CD4-positive, alpha-beta memory T cell (primary cell): ENCODE measurements around the gene CD37. TPM values are rescaled to one million over a fixed set of nuclear protein-coding genes. Genes with fewer than 3 reads are reported as not detected.
"Not testable (repeated sequence)": the region's sequence is repeated elsewhere in the genome, so short reads cannot be mapped to it uniquely, and the experiment has no call there.

Experiments used
- CTCF ChIA-PET: fragments of 350-600 bp; sonication (Branson Sonifier 250); formaldehyde crosslinking; loops from one replicate; lab custom pipeline; 2021; ENCODE audit warnings: inconsistent platforms; ENCODE audit not compliant: partially characterized antibody; lab: Charles Lee
- POLR2A ChIA-PET: fragments of 350-600 bp; sonication (Branson Sonifier 250); formaldehyde crosslinking; loops from one replicate; lab custom pipeline; 2021; ENCODE audit not compliant: partially characterized antibody; lab: Charles Lee
- DNase-seq, 5 donors: peaks; one replicate each; pipeline versions ENCODE4 v3.0.0 to v3.0.0-alpha.2; 2020 to 2022; ENCODE audit warnings: mixed read lengths in 1 of 5
- H3K27ac ChIP-seq: one replicate; pipeline ENCODE4 v1.7.0; 2013; ENCODE audit warnings: low read depth, low read length
- H3K27me3 ChIP-seq: 2 replicates; pipeline ENCODE4 v1.7.0; 2013; ENCODE audit warnings: mild to moderate bottlenecking, low read length, moderate library complexity; ENCODE audit not compliant: insufficient read depth
- H3K36me3 ChIP-seq: 2 replicates; pipeline ENCODE4 v1.7.0; 2013; ENCODE audit warnings: mild to moderate bottlenecking, low read length, moderate library complexity; ENCODE audit not compliant: insufficient read depth
- H3K4me1 ChIP-seq: 2 replicates; pipeline ENCODE4 v1.7.0; 2013; ENCODE audit warnings: mild to moderate bottlenecking, low read length, moderate library complexity; ENCODE audit not compliant: insufficient read depth
- H3K4me3 ChIP-seq, 2 donors: one replicate each; pipeline ENCODE4 v1.7.0; 2013; ENCODE audit warnings: low read length in 2 of 2, mild to moderate bottlenecking in 1 of 2
- H3K9me3 ChIP-seq, 2 donors: one replicate each; pipeline ENCODE4 v1.7.0; 2013; ENCODE audit warnings: low read length in 2 of 2, control low read depth in 1 of 2; ENCODE audit not compliant: control insufficient read depth in 1 of 2
- H3K27ac Mint-ChIP-seq, 7 donors: one replicate each; pipeline ENCODE4 v1.8.0; 2020 to 2021; ENCODE audit warnings: mixed read lengths in 7 of 7, mild to moderate bottlenecking in 6 of 7, inconsistent platforms in 3 of 7, moderate library complexity in 3 of 7
- H3K27me3 Mint-ChIP-seq, 2 donors: one replicate each; pipeline ENCODE4 v1.8.0; 2020 to 2021; ENCODE audit warnings: mixed read lengths in 2 of 2
- H3K36me3 Mint-ChIP-seq, 2 donors: one replicate each; pipeline ENCODE4 v1.8.0; 2020 to 2021; ENCODE audit warnings: mixed read lengths in 2 of 2, inconsistent platforms in 1 of 2, mild to moderate bottlenecking in 1 of 2
- H3K4me1 Mint-ChIP-seq, 4 donors: one replicate each; pipeline ENCODE4 v1.8.0; 2020 to 2021; ENCODE audit warnings: mixed read lengths in 4 of 4, mild to moderate bottlenecking in 1 of 4
- H3K4me3 Mint-ChIP-seq, 8 donors: one replicate each; pipeline ENCODE4 v1.8.0; 2020 to 2021; ENCODE audit warnings: mixed read lengths in 8 of 8, mild to moderate bottlenecking in 7 of 8, moderate library complexity in 6 of 8, inconsistent platforms in 3 of 8
- H3K9me3 Mint-ChIP-seq, 8 donors: one replicate each; pipeline ENCODE4 v1.8.0; 2020 to 2021; ENCODE audit warnings: mixed read lengths in 8 of 8, mild to moderate bottlenecking in 5 of 8, inconsistent platforms in 3 of 8, moderate library complexity in 1 of 8
- intact Hi-C: fragments of 100-400 bp; cut with micrococcal nuclease; formaldehyde crosslinking; loops from one replicate; pipeline ENCODE4 v1.15.1; 2023
- polyA plus RNA-seq, 2 donors: library from polyadenylated mRNA; unstranded; fragments of 300-500 nt; fragmentation: Illumina TruSeq; gene quantifications; one replicate each; pipeline ENCODE4 v1.2.3, GENCODE V29; 2021
- total RNA-seq, 2 experiments: library from RNA; stranded (reverse); gene quantifications; one replicate each; pipeline ENCODE4 v1.2.3, GENCODE V29; 2021

CD37 gene
- total and polyA plus RNA-seq, 4 experiments from 2014 or later, result 109 to 347 (median 261) TPM

- no peak for DNase-seq
- peak overlapping the region in 2 of 7 donors; percentile 14 to 16 for H3K27ac Mint-ChIP-seq
- intact Hi-C loops, result loop anchor here (1.0 to 2.0 kb wide), 2 partner anchors 62 to 102 kb away; no protein-coding TSS in a partner anchor
- H3K9me3 Mint-ChIP-seq, result no peaks in the 10 kb centered on the region
- H3K36me3 ChIP-seq, result no peaks in the 10 kb centered on the region
- no peaks in the 10 kb centered on the region for H3K27me3 Mint-ChIP-seq
- no peak overlapping the region for H3K4me3 ChIP-seq
- no peaks in the 10 kb centered on the region for H3K9me3 ChIP-seq
- peaks cover 34 to 58% (median 43%) of the 10 kb centered on the region in 4 donors for H3K4me1 Mint-ChIP-seq
- POLR2A ChIA-PET, result interaction anchor here (2.0 kb wide), 1 partner anchor 8 kb away, joined by 4 read pairs; no protein-coding TSS in a partner anchor
- H3K4me3 Mint-ChIP-seq, result peak overlapping the region in 1 of 8 donors; percentile 15
- no peak overlapping the region for H3K27ac ChIP-seq
- H3K36me3 Mint-ChIP-seq, result peaks cover 25 to 29% of the 10 kb centered on the region in 2 donors
- CTCF ChIA-PET, result interaction anchor here (1.6 to 4.3 kb wide), 4 partner anchors 27 to 141 kb away, joined by 4 to 21 read pairs (median 8); no protein-coding TSS in a partner anchor
- H3K4me1 ChIP-seq, result peaks cover 39% of the 10 kb centered on the region
- H3K27me3 ChIP-seq, result no peaks in the 10 kb centered on the region
Observed at GRCh38 chr19:49328741-49329140, 6.5 kb upstream of the CD37 start.

GRCh38 chr19:49331187-49331586 lies 4.0 kb upstream of the CD37 start:
- H3K27me3 Mint-ChIP-seq, H3K9me3 ChIP-seq, H3K27me3 ChIP-seq, DNase-seq, H3K9me3 Mint-ChIP-seq, H3K4me3 ChIP-seq, H3K27ac ChIP-seq, H3K36me3 ChIP-seq, intact Hi-C loops: not testable (repeated sequence)
- Mint-ChIP-seq H3K4me3 (peak overlapping the region in 4 of 8 donors; percentile 48 to 80 (median 55)), H3K27ac (peak overlapping the region in 6 of 7 donors; percentile 77 to 95 (median 90)), H3K36me3 (peaks cover 27 to 43% of the 10 kb centered on the region in 2 donors), H3K4me1 (peaks cover 47 to 77% (median 62%) of the 10 kb centered on the region in 4 donors)
- peaks cover 60% of the 10 kb centered on the region for H3K4me1 ChIP-seq
- CTCF ChIA-PET, result interaction anchor here (0.9 to 1.8 kb wide), 5 partner anchors 30 to 489 kb away, joined by 3 to 9 read pairs (median 4); partner anchors contain the start of gene FLT3LG
- POLR2A ChIA-PET, result interaction anchor here (0.5 to 0.8 kb wide), 2 partner anchors 14 to 366 kb away, joined by 3 to 4 read pairs; no protein-coding TSS in a partner anchor

GRCh38 chr19:49331616-49332055 lies 3.6 kb upstream of the CD37 start:
- H3K27ac ChIP-seq, result no peak overlapping the region
- ChIA-PET CTCF (interaction anchor here (0.9 to 1.8 kb wide), 5 partner anchors 30 to 489 kb away, joined by 3 to 9 read pairs (median 4); partner anchors contain the start of gene FLT3LG), POLR2A (interaction anchor here (0.5 kb wide), 1 partner anchor 366 kb away, joined by 3 read pairs; no protein-coding TSS in a partner anchor)
- Mint-ChIP-seq H3K27ac (peak overlapping the region; percentile 77 to 95 (median 91)), H3K4me3 (peak overlapping the region; percentile 48 to 80 (median 60)), H3K9me3 (no peaks in the 10 kb centered on the region), H3K27me3 (no peaks in the 10 kb centered on the region), H3K4me1 (peaks cover 50 to 82% (median 67%) of the 10 kb centered on the region in 4 donors), H3K36me3 (peaks cover 28 to 47% of the 10 kb centered on the region in 2 donors)
- no peaks in the 10 kb centered on the region for H3K27me3 ChIP-seq
- peak; percentile 66 to 86 (median 69) for DNase-seq
- H3K4me3 ChIP-seq, result no peak overlapping the region
- H3K4me1 ChIP-seq, result peaks cover 64% of the 10 kb centered on the region
- intact Hi-C loops, result no loop called here
- no peaks in the 10 kb centered on the region for H3K36me3 ChIP-seq
- no peaks in the 10 kb centered on the region for H3K9me3 ChIP-seq

- DNase-seq, H3K4me3 ChIP-seq, intact Hi-C loops, H3K27me3 Mint-ChIP-seq, H3K9me3 Mint-ChIP-seq, H3K27me3 ChIP-seq, H3K9me3 ChIP-seq, H3K36me3 ChIP-seq: not testable (repeated sequence)
- H3K4me1 Mint-ChIP-seq, result peaks cover 50 to 88% (median 71%) of the 10 kb centered on the region in 4 donors
- peak overlapping the region; percentile 79 to 98 (median 95) for H3K27ac Mint-ChIP-seq
- ChIA-PET POLR2A (interaction anchor here (0.8 to 1.6 kb wide), 8 partner anchors 9 to 687 kb away, joined by 3 to 4 read pairs (median 3); partner anchors contain the start of genes CA11 and RPS11), CTCF (interaction anchor here (0.9 to 2.3 kb wide), 3 partner anchors 8 to 46 kb away, joined by 4 to 6 read pairs (median 4); partner anchors contain the start of gene SLC6A16)
- Histone ChIP-seq H3K27ac (peak overlapping the region; percentile 86), H3K4me1 (peaks cover 76% of the 10 kb centered on the region)
- peak overlapping the region in 7 of 8 donors; percentile 36 to 90 (median 87) for H3K4me3 Mint-ChIP-seq
- peaks cover 32 to 49% of the 10 kb centered on the region in 2 donors for H3K36me3 Mint-ChIP-seq
Observed at GRCh38 chr19:49332691-49333417, 2.4 kb upstream of the CD37 start.

GRCh38 chr19:49333418-49333805 lies 1.8 kb upstream of the CD37 start:
- H3K36me3 ChIP-seq, result peaks cover 7% of the 10 kb centered on the region
- peak overlapping the region; percentile 86 for H3K27ac ChIP-seq
- no peaks in the 10 kb centered on the region for H3K27me3 ChIP-seq
- Mint-ChIP-seq H3K4me3 (peak overlapping the region; percentile 85 to 99 (median 87)), H3K4me1 (peaks cover 46 to 87% (median 67%) of the 10 kb centered on the region in 4 donors), H3K36me3 (peaks cover 32 to 50% of the 10 kb centered on the region in 2 donors), H3K9me3 (no peaks in the 10 kb centered on the region), H3K27me3 (no peaks in the 10 kb centered on the region), H3K27ac (peak overlapping the region; percentile 93 to 98 (median 95))
- ChIA-PET CTCF (interaction anchor here (0.9 to 2.3 kb wide), 4 partner anchors 8 to 107 kb away, joined by 4 to 6 read pairs (median 4); partner anchors contain the start of gene SLC6A16), POLR2A (interaction anchor here (0.6 to 2.8 kb wide), 14 partner anchors 9 to 688 kb away, joined by 3 to 10 read pairs (median 3); partner anchors contain the start of genes CA11, FLT3LG, GYS1 and PRMT1)
- intact Hi-C loops, result no loop called here
- H3K4me1 ChIP-seq, result peaks cover 82% of the 10 kb centered on the region
- no peak for DNase-seq
- H3K4me3 ChIP-seq, result peak overlapping the region in 1 of 2 donors; percentile 49
- H3K9me3 ChIP-seq, result no peaks in the 10 kb centered on the region

- H3K36me3 Mint-ChIP-seq, result peaks cover 34 to 52% of the 10 kb centered on the region in 2 donors
- peak overlapping the region; percentile 85 to 99 (median 87) for H3K4me3 Mint-ChIP-seq
- CTCF ChIA-PET, result interaction anchor here (0.9 to 2.3 kb wide), 4 partner anchors 9 to 107 kb away, joined by 4 to 6 read pairs (median 4); partner anchors contain the start of gene SLC6A16
- H3K9me3 Mint-ChIP-seq, result no peaks in the 10 kb centered on the region
- Histone ChIP-seq H3K4me1 (peaks cover 83% of the 10 kb centered on the region), H3K9me3 (no peaks in the 10 kb centered on the region), H3K36me3 (peaks cover 7% of the 10 kb centered on the region), H3K27ac (peak overlapping the region; percentile 86), H3K4me3 (peak overlapping the region in 1 of 2 donors; percentile 49), H3K27me3 (no peaks in the 10 kb centered on the region)
- intact Hi-C loops, result loop anchor here (2.0 kb wide), 1 partner anchor 29 kb away; the partner anchor contains the start of genes DKKL1 and TEAD2
- H3K27ac Mint-ChIP-seq, result peak overlapping the region; percentile 93 to 98 (median 95)
- DNase-seq, result peak; percentile 59 to 85 (median 72)
- POLR2A ChIA-PET, result interaction anchor here (0.6 to 2.8 kb wide), 15 partner anchors 8 to 688 kb away, joined by 3 to 10 read pairs (median 3); partner anchors contain the start of genes CA11, FLT3LG, GYS1 and PRMT1
- H3K27me3 Mint-ChIP-seq, result no peaks in the 10 kb centered on the region
- peaks cover 49 to 88% (median 66%) of the 10 kb centered on the region in 4 donors for H3K4me1 Mint-ChIP-seq
Observed at GRCh38 chr19:49333811-49334288, 1.4 kb upstream of the CD37 start.
